Embryonic facial prominence (tissue), 1 donor: ENCODE measurements around the gene TMED7.

Experiments used
- DNase-seq: peaks from one replicate; pipeline ENCODE4 v3.0.0-alpha.2; 2016; ENCODE audit errors: extremely low spot score

The TMED7 gene

DNA sequence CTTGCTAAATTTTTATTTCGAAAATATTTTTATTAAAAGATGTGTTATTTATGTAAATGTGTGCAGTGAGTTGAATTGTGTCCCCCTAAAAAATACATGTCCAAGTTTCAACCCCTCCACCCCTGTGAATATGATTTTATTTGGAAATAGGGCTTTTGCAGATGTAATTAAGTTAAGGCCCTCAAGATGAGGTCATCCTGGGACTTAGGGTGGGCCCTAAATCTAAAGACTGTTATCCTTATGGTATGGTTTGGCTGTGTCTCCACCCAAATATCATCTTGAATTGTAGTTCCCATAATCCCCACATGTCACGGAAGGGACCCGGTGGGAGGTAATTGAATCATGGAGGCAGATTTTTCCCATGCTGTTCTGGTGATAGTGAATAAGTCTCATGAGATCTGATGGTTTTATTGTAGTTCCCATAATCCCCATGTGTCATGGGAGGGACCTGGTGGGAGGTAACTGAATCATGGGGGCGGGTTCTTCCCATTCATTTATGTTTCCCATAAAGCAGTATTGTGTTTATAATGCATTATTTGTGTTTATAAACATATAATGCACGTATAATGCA lies 1.5 kb upstream of the TMED7 start:
- DNase-seq: no peak

DNA sequence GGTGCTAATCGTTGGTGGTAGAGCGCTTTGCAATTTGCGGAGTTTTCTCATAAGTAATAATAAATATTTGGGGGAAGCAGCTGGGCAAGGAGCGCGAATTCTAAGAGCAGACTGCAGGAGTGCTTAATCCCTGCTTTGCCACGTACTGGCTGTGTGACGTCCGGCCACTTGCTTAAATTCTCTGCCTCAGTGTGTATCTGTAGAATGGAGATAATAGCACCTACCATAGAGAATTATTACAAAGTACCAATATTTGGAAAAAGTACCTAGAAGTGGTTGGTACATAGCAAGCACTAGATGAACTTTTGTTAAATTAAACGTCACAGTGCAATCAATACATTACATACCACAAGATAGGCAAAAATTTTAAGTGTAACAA lies 598 bp upstream of the TMED7 start:
- no peak for DNase-seq

DNA sequence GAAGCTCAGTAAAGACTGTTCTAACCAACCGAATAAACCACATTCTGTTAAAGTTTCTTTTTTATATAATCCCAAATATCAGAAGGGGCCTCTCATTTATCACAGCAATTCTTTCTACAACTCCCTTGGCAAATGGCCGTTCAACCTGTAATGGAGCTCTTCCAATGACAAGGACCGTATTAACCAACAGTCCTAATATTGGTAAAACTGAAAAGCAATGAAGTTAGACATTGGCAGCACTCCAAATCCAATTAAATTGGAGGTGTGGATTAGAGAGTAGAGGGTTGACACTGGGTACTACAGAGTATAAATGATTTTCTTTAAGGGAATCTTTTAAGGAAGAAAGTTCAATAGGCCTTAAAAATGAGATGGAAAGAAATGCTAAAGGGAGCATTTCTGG lies 842 bp downstream of the TMED7 start:
- no peak for DNase-seq

DNA sequence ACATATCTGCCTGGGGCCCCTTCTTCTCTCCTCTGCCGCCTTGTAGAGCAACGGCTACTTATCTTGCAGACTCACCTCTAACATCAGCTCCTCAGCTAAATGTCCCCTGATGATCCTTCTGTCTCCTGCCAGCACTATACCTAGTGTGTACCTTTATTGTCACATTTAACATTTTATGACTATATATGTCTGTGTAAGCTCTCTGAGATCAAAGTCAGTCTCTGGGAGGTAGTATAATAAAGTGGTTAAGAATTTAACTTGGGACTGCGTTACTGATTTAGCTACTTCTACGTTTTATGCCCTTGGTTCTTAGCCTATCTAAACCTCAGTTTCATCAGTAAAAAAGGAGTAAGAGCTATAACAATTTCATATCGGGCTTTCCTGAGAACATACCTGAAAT lies 2.2 kb downstream of the TMED7 start:
- no peak for DNase-seq

DNA sequence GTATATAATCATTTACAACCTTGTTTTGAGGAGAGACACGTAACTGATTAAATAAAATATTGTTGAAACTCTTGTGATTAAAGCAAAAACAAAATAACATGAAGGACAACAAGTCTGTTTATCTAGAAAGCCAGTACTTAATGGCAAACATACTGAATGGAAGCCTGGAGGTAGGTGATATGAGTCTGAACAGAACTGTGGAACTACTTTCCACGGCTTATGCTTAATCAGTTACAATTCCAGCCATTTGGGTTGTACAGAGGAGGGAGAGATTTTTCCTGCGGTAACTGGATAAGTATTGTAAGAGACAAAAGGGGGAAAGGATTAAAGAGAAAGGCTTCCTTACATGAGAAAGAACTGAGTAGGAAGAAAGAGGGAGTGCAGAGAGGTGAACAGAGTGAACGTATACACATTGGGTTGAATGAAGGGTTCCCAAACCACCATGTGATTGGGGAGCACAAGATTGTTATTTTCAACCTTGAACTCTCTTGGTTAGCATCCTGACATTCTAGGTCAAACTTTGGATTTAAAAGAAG lies 4.4 kb downstream of the TMED7 start:
- no peak for DNase-seq

DNA sequence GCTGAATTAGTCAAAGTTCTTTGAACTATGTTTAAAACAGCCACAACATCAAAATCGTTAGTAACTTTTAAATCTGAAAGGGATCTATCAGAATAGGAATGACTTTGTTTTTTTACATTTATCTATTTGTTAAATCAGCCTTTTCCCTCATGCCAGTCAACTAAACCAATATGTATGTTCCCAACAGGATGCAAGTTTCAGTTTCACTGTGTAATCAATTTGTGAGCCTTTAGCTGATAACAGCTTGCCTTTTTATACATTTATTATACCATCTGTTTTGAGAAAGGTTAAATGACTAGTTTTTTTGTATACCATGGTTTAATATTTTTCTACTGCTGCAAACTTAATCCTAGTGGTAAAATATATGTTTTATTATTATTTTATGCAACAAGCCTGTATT lies 8.9 kb downstream of the TMED7 start:
- no peak for DNase-seq

DNA sequence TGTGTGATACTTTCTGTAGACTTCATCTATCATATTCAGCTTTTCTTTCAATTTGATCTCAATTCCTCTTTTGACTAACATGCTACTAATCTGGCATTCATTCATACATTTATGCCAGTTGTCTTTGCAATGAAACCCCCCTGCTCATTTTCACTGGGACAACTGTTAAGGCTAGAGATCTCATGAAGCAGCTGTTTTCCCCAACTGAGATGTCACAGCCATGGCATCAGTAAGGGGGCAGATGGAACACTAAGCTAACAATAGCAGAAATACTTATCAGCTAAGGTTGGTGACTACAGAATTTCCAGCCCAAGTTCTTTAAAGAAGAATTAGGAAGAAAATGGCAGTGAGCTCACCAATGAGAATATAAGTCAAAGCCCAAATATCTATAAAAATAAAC lies 9.4 kb downstream of the TMED7 start:
- no peak for DNase-seq

DNA sequence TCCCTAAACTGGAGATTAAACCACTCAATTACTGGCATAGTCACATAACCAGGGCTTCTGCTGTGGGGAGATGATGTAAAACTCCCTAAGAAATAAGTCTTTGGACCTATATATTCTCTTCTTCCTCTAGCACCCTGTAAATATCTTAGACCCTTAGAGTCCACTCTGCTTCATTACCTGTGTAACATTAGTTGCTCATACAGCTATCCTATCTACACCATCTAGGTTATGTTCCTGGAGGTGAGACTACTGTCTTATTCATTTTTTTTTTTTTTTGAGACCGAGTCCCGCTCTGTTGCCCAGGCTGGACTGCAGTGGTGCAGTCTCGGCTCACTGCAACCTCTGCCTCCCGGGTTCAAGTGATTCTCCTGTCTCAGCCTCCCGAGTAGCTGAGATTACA lies 14.0 kb downstream of the TMED7 start:
- no peak for DNase-seq

DNA sequence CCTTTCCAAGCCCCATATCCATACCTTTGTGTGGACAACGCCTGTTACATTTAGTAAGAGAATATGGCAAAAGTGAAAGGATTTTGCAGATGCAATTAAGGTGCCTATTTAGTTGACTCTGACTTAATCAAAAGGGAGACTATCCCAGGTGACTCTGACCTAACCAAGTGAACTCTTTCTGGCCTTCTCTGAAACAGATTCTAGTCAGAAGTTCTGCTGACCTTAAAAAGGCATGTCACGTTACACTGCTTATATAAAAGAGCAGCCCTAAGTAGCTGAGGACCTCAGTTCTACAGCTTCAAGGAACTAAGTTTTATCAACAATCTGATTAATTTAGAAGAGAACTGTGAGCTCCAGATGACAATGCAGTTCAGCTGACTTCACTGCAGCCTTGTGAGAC lies 17.9 kb downstream of the TMED7 start:
- no peak for DNase-seq

DNA sequence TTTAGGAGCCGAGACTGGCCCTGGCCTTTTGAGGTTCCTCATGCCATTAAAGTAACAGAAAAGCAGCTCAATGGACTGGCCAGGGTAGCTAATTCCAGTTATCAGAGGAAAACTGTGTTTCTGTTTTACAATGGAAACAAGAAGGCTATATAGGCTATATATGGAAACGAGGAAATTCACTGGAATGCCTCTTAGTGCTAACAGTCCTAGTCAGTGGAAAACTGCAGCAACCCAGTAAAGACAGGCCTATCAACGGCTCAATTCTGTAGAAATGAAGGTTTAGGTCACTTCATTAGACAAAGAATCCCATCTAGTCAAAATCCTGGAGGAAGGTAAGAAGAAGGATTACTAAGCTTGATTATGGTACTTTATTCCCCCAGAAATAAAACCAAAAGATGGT lies 20.4 kb downstream of the TMED7 start:
- DNase-seq: no peak

DNA sequence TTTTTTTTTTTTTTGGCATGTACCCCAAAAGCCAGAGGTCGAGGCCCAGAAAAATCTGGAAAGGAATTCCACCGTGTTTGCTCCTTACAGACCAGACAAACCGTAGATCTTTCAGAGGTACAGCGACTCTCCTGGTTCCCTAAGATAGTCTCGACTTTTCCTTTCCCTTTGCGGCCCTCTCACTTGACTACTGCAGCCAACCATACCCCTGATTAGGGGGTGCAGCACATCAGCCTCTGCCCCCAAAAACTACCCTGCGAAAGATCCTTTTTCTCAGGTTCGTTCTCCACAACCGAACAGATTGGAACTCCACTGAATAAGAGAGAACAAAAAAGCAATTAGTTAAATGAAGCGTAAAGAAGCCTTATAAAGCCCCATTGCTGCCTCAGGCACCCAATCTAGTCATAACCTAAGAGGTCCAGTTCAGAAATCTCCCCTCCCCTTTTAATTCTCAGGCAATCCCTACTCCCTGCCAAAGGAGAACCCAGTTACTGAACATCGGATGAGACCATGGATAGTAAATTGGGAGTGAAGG lies 23.2 kb downstream of the TMED7 start:
- no peak for DNase-seq

DNA sequence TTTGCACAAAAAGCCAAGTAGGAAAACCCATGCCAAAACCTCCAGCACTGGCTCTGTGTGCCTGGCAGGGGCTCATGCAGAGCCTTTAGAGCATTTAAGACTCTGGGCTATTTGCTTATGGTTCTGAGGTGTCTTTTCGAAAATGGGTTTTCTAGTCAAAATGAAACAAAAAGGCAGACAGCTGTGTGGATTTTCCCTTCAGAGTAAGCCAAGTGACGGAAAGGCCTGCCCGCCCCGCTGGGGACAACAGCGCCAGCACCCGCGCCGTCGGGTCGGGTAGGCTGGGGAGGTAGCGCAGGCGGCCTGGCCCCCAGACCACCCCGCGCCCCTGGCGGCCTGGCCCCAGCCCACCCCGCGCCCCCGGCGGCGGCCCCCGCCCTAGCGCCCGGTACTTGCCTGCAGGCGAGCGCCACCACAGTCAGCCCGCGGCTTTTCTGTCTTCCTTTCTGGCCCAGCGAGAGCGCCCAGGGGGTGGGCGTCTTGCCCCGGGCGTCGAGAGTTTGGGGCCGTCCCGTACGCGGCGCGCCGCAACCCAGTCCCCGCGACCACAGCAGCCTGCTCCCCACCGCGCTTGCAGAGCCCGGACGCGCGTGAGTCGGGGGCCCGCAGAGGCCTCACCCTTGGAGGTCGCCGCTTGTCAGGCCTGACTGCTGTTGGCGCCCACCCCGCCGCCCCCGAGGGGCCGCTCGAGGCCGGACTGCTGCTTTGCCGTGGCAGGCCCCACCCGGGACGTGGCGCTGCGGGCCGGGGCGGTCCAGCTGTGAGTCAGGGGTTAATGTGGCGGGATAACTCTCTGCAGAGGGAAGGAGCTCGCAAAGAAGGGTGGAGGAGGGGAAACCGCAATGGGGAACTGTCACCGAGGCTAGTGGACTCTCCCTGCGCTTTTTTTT lies 23.9 kb downstream of the TMED7 start, which contains the start of gene TICAM2:
TSS of gene TICAM2 (minus strand) at position 779 of the 890 bp plus-strand sequence. CDS start 21,223 bp downstream, outside the sequence.
- DNase-seq: no peak

DNA sequence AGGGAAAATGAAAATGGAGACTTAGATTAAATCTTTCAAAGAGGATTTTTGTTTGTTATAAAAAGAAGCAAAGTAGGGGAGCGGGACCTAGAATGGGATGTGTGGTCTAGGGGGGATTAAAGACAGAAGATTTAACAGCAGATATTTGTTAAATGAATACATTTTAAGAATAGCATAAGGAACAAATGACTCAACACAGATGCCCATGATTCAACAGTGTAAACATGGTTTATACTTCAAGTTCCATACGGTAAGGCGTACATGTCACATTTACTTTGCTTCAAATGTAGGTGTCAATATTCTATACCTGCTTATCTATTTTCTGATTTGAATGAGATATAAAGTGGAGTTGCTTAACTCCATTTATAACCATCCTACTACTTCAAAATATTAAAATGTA lies 25.1 kb downstream of the TMED7 start:
- no peak for DNase-seq

DNA sequence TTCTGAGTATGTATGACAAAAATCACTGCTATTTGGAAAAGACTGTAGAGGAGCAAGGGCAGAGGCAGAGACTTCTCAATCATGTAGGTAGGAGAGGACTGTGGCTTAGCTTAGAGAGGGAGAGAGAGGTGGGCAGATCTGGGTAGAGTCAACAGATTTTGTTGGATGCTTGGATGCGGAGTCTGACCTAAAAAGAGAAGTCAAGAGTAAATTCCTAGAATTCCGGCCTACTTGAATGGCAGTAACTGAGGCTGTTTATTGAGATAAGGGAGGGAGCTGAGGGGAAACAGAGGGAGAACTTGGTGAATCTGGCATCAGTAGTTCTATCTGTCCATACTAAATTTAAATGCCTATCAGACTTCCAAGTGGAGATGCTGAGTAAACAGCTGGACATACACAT lies 25.9 kb downstream of the TMED7 start:
- DNase-seq: no peak

DNA sequence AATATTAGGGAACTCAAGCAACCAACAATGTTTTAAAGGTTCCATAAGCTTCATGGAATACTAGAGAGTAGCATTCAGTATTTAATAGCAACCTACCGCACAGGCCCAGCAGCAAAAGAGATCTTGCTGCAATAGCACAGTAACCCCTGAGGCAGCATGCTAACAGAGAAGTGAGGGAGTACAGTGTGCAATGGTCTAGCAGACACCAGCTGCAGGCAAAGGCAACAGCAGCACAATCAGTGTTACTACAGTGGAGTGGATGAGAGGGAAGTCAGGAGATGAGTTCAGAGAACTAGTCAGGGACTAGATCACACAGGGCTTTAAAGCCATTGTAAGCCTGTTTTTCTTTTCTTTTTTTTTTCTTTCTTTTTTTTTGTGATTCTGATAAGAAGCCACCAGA lies 26.3 kb downstream of the TMED7 start:
- DNase-seq: no peak

DNA sequence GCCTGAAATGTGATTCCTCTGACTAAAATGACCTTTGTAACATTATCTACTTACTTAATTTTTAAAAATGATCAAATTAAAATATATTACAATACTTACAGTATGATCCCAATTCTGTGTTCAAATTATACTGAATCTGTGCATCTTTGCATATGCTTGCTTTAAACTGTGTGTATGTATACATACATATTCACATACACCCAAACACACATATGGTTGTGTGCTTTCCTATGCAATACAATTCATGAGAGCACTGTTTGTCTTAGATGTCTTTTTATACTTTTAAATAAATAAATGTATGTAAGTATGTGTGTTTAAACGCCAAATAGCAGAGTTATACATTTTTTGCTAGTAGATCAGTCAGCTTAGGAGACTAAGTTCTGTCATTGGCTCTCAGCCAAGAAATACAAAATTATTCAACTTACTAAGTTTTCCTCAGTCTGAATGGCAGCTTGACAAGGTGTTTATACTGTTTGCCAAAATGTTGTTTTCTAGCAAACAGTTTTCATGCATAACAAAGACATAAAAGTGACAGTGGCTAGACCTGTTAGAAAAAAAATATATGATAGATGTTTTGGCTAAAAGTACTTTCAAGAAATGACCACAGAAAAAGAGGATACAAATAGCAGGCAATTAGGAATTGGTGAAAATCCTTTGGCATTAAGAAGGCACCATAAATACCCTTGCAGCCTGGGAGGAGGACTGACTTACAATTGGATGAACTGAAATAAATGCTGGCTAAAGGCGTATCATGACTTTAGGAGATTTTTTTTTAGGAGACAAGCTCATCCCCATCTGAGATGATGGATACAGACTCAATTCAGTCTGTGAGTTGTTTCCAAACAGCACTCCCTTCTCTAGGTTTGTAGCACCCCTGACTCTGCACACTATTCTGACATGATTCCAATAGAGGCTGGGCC lies 31.4 kb downstream of the TMED7 start:
- DNase-seq: no peak

DNA sequence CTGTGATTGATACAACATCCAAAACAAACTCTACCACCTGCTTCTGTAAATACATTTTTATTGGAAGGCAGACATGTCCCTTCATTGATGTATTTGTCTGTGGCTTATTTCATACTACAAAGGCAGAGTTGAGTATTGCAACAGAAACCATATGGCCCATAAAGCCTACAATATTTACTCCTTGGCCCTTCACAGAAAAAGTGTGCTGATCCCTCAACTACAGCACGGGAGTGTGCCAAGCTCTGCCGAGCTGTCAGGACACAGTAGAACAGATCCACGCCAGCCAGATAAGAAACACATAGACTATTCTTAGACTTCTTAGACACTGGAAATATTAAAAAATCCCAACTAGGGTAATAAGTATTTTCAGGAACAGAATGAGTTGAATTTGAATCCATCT lies 36.8 kb downstream of the TMED7 start:
- DNase-seq: no peak

DNA sequence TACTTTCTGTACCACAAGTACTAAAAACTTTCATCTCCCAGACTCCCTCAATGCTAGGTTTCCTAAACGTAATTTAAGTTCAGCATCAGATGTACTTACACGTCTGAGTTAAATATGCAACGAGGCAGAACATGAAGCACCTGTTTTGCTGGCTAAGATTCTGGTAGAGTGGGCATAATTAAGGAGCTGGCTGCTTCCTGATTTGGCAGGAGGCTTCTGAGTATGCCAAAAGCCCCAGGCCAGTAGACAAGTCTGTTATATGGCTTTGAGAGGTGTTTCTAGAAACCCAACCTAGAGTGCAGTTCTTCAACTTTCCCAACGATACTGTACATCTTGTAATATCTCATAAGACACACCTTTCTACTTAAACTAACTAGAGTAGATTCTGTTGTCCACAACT lies 37.2 kb downstream of the TMED7 start:
- DNase-seq: no peak

DNA sequence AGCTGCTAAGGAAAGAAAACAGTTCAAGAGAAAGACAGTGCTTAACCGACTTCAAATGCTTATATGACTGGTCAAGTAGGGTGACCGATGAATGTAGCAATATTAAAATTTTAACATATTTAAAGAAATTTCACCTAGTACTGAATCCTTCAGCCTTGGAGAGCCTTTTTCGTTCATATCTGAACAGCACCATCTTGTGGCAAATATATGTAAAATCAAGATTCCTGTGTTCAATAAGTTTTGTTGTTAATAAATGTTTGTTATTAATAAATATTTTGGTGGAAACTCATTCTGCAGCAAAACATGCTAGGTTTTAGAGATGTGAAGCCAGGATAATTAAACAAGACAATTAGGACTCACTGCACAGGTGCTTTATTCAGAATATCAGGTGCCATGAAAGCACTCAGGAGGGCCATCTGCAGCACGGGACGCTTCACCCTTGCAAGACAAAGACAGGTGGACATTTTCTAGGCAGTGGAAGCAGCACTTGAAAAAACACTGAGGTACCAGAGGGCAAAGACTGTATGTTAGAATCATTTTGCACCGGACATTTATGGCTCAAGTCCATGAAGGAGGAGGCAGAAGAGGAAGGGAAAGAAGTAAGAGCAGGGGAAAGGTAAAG lies 39.2 kb downstream of the TMED7 start:
- DNase-seq: no peak

DNA sequence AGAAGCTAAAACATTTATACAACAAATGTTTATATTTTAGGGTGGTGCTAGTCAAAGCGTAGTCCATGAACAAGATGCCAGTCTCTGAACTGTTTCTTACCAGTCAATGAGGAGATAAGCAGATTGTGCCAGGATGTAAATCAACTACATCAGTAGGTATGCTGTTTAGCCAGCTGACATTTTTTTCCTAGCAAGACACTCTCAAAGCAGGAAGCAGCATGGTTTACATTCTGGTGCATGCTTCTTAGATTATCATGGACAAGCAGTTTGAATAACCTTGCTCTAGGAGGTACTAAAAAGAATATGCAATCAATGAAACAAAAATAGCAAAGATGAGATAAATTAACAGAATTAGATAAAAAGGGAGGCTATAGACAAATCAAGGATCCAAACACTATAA lies 40.6 kb downstream of the TMED7 start:
- DNase-seq: no peak

DNA sequence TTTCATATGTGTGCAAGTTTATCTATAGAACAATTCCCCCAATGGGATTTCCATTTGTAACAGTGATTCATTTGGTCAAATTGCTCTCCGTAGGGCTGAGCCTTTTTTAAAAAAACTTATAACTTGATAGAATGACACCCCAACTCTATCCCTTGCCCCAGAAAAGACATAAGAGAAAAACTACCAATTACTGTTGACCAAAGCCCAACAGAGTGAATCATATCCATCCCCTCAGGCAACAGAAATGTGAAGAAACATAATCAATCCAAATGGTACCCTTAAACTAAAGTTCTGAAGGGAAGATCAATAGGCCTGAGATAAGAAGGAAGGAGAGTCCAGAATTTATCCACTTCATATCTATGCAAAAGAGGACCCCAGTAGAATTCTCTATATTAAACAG lies 41.3 kb downstream of the TMED7 start:
- DNase-seq: no peak
